Spleen (tissue), 11 donors: Measurements from ENCODE around the gene MAP4K4. TPM values are rescaled to one million over a fixed set of nuclear protein-coding genes. Genes with fewer than 3 reads are reported as not detected.

Experiments
- DNase-seq: peaks from one replicate; pipeline ENCODE4 v3.0.0-alpha.2; 2020
- H3K27ac ChIP-seq, 8 donors: fragments of 200-600 bp; sonication (generic) in 7 of 8; 1 replicate in 4 of 8; 2 replicates in 4 of 8; pipeline versions ENCODE4 v1.5.0 to v1.8.0; 2016 to 2021; ENCODE audit warnings: inconsistent platforms in 4 of 8, mild to moderate bottlenecking in 4 of 8, moderate library complexity in 1 of 8
- H3K27me3 ChIP-seq, 7 donors: fragments of 200-600 bp; sonication (generic) in 6 of 7; replicated peaks in 1 of 7; 1 replicate in 4 of 7; 2 replicates in 3 of 7; pipeline versions ENCODE4 v1.5.0 to v1.8.0; 2016 to 2021; ENCODE audit warnings: inconsistent platforms in 3 of 7, mild to moderate bottlenecking in 1 of 7
- H3K36me3 ChIP-seq, 6 donors: fragments of 200-600 bp; sonication (generic) in 5 of 6; 1 replicate in 4 of 6; 2 replicates in 2 of 6; pipeline versions ENCODE4 v1.5.0 to v1.8.0; 2016 to 2021; ENCODE audit warnings: inconsistent platforms in 2 of 6
- H3K4me1 ChIP-seq, 6 donors: fragments of 200-600 bp; sonication (generic) in 5 of 6; 1 replicate in 3 of 6; 2 replicates in 3 of 6; pipeline versions ENCODE4 v1.5.0 to v1.8.0; 2016 to 2021; ENCODE audit warnings: inconsistent platforms in 3 of 6
- H3K4me3 ChIP-seq, 8 donors: fragments of 200-600 bp; sonication (generic) in 7 of 8; 1 replicate in 4 of 8; 2 replicates in 4 of 8; pipeline versions ENCODE4 v1.5.0 to v1.8.0; 2016 to 2021; ENCODE audit warnings: inconsistent platforms in 4 of 8, mild to moderate bottlenecking in 4 of 8, moderate library complexity in 2 of 8
- H3K9me3 ChIP-seq, 8 donors: fragments of 200-600 bp; sonication (generic) in 7 of 8; 1 replicate in 4 of 8; 2 replicates in 4 of 8; pipeline versions ENCODE4 v1.5.0 to v1.8.0; 2016 to 2021; ENCODE audit warnings: inconsistent platforms in 4 of 8
- POLR2A ChIP-seq, 3 donors: fragments of 450-650 bp; IDR thresholded peaks; one replicate each; pipeline ENCODE4 v1.5.1; 2017; ENCODE audit warnings: antibody characterized with exemption in 3 of 3, mild to moderate bottlenecking in 1 of 3
- POLR2AphosphoS5 ChIP-seq, 3 donors: sonication (generic); formaldehyde crosslinking; IDR thresholded peaks; one replicate each; pipeline ENCODE4 v1.5.1; 2017; ENCODE audit warnings: antibody characterized with exemption in 3 of 3
- WGBS, 5 donors: extraction: QIAGEN DNeasy Blood & Tissue Kit in 3 of 5; methylation state at CpG; one replicate each; pipeline versions ENCODE4 v1.1.5 to v1.1.7; 2013 to 2018; 5-methylcytosine and 5-hydroxymethylcytosine counted together
- intact Hi-C: fragments of 100-400 bp; cut with DNase I; formaldehyde crosslinking; loops from one replicate; pipeline ENCODE4 v1.15.0; 2023; ENCODE audit warnings: low total_unique reads
- polyA plus RNA-seq, 3 donors: library from polyadenylated mRNA; stranded (reverse); fragments of 200-250 nt; gene quantifications; one replicate each; pipeline ENCODE4 v1.2.1, GENCODE V29; 2013
- total RNA-seq, 7 donors: library from RNA; depleted of rRNA in 3 of 7; stranded (reverse); fragments of >200 nt in 3 of 7; fragmentation: NEBNext Ultra II Directional in 4 of 7; extraction: Animal tissue kit (Norgen Biotek cat#: 25700) in 4 of 7; gene quantifications; one replicate each; pipeline versions ENCODE4 v1.1.0 to v1.2.1, GENCODE V29; 2016 to 2021
- TF ChIP-seq, protein P1 (sequence below), 11 experiments: fragments of 200-600 bp in 7 of 11; fragments of 450-650 bp in 4 of 11; sonication (generic) in 4 of 11; IDR thresholded peaks in 8 of 11; conservative IDR thresholded peaks in 3 of 11; 1 replicate in 7 of 11; 2 replicates in 4 of 11; pipeline versions ENCODE4 v1.4.0 to v1.8.0; 2016 to 2021; ENCODE audit warnings: antibody characterized with exemption in 11 of 11, inconsistent platforms in 4 of 11, mild to moderate bottlenecking in 1 of 11
- donor health status: healthy with polysubstance abuse.
- donor health status: DM: no; HTN: no; CAD: no; lungs with moderate emphysema.
- donor health status: DM: no; HTN: no; CAD: no.
- donor health status: Bipolar disorder and iron deficiency.
- donor health status: healthy.
- donor health status: DM: no; HTN: no; CAD: no.
- donor health status: DM: yes; HTN: yes; CAD: no.

MAP4K4 gene
- total and polyA plus RNA-seq, 10 donors = 16.7 to 108 (median 71.7) TPM

GRCh38 chr2:101696272-101697123, 1.0 kb upstream of the MAP4K4 start:
- Histone ChIP-seq H3K9me3 (peaks cover 0 to 10% (median 4%) of the 10 kb centered on the region in 8 donors), H3K36me3 (no peaks in the 10 kb centered on the region), H3K27me3 (no peaks in the 10 kb centered on the region), H3K4me1 (peaks cover 7 to 45% (median 33%) of the 10 kb centered on the region in 6 donors), H3K27ac (peak overlapping the region; percentile 74 to 91 (median 86)), H3K4me3 (peak overlapping the region; percentile 49 to 72 (median 66))
- 17 to 22% (median 20%) methylated on average over 27 to 31 of the region's 31 CpGs for WGBS, 5 donors
- no peak for DNase-seq
- TF ChIP-seq POLR2A (IDR thresholded peaks at IDR 0.05) (no peak), POLR2AphosphoS5 (IDR thresholded peaks at IDR 0.05) (no peak)
- TF ChIP-seq, protein P1, sequence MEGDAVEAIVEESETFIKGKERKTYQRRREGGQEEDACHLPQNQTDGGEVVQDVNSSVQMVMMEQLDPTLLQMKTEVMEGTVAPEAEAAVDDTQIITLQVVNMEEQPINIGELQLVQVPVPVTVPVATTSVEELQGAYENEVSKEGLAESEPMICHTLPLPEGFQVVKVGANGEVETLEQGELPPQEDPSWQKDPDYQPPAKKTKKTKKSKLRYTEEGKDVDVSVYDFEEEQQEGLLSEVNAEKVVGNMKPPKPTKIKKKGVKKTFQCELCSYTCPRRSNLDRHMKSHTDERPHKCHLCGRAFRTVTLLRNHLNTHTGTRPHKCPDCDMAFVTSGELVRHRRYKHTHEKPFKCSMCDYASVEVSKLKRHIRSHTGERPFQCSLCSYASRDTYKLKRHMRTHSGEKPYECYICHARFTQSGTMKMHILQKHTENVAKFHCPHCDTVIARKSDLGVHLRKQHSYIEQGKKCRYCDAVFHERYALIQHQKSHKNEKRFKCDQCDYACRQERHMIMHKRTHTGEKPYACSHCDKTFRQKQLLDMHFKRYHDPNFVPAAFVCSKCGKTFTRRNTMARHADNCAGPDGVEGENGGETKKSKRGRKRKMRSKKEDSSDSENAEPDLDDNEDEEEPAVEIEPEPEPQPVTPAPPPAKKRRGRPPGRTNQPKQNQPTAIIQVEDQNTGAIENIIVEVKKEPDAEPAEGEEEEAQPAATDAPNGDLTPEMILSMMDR (IDR thresholded peaks at IDR 0.05 in 8 of 11, conservative IDR thresholded peaks at IDR 0.05 in 3 of 11) = no peak
- intact Hi-C loops = loop anchor here (5.0 kb wide), 1 partner anchor 136 kb away; no protein-coding TSS in a partner anchor

- 0 to 1% (median 0%) methylated on average over 38 to 57 of the region's 57 CpGs for WGBS, 5 donors
- no peak for TF ChIP-seq POLR2A (IDR thresholded peaks at IDR 0.05)
- peak in 1 of 3 donors; percentile 2 for TF ChIP-seq POLR2AphosphoS5 (IDR thresholded peaks at IDR 0.05)
- peaks cover 7 to 62% (median 45%) of the 10 kb centered on the region in 6 donors for H3K4me1 ChIP-seq
Observed at GRCh38 chr2:101698014-101698843, 722 bp downstream of the MAP4K4 start.

GRCh38 chr2:101698844-101699754, 1.6 kb downstream of the MAP4K4 start:
- no peaks in the 10 kb centered on the region for H3K27me3 ChIP-seq
- intact Hi-C loops = loop anchor here (5.0 kb wide), 1 partner anchor 133 kb away; no protein-coding TSS in a partner anchor
- H3K4me1 ChIP-seq = peaks cover 12 to 71% (median 51%) of the 10 kb centered on the region in 6 donors
- WGBS, 5 donors = 27 to 35% (median 34%) methylated on average over 16 of the region's 16 CpGs
- H3K27ac ChIP-seq = peak overlapping the region; percentile 69 to 91 (median 86)
- TF ChIP-seq POLR2AphosphoS5 (IDR thresholded peaks at IDR 0.05) (peak in 1 of 3 donors; percentile 3), POLR2A (IDR thresholded peaks at IDR 0.05) (no peak)
- DNase-seq = no peak
- H3K4me3 ChIP-seq = peak overlapping the region; percentile 46 to 72 (median 64)
- peaks cover 0 to 16% (median 0%) of the 10 kb centered on the region in 6 donors for H3K36me3 ChIP-seq
- H3K9me3 ChIP-seq = peaks cover 0 to 6% (median 3%) of the 10 kb centered on the region in 8 donors

More at GRCh38 chr2:101698014-101698843, 722 bp downstream of the MAP4K4 start:
- peak overlapping the region; percentile 46 to 72 (median 64) for H3K4me3 ChIP-seq
- H3K27me3 ChIP-seq = no peaks in the 10 kb centered on the region
- H3K36me3 ChIP-seq = peaks cover 0 to 14% (median 0%) of the 10 kb centered on the region in 6 donors
- intact Hi-C loops = loop anchor here (5.0 kb wide), 1 partner anchor 134 kb away; no protein-coding TSS in a partner anchor
- DNase-seq = peak; percentile 86
- H3K27ac ChIP-seq = peak overlapping the region; percentile 69 to 91 (median 86)
- H3K9me3 ChIP-seq = peaks cover 0 to 10% (median 4%) of the 10 kb centered on the region in 8 donors

- H3K27me3 ChIP-seq = no peaks in the 10 kb centered on the region
- H3K4me1 ChIP-seq = peaks cover 19 to 79% (median 59%) of the 10 kb centered on the region in 6 donors
- TF ChIP-seq POLR2A (IDR thresholded peaks at IDR 0.05) = no peak
- TF ChIP-seq, protein P1 (IDR thresholded peaks at IDR 0.05 in 8 of 11, conservative IDR thresholded peaks at IDR 0.05 in 3 of 11) = no peak
- no peak for TF ChIP-seq POLR2AphosphoS5 (IDR thresholded peaks at IDR 0.05)
- H3K4me3 ChIP-seq = peak overlapping the region; percentile 46 to 72 (median 64)
- H3K9me3 ChIP-seq = no peaks in the 10 kb centered on the region
- DNase-seq = no peak
- 48 to 73% (median 63%) methylated on average over 13 of the region's 13 CpGs for WGBS, 5 donors
- peak overlapping the region in 7 of 8 donors; percentile 69 to 91 (median 87) for H3K27ac ChIP-seq
- peaks cover 0 to 16% (median 0%) of the 10 kb centered on the region in 6 donors for H3K36me3 ChIP-seq
- intact Hi-C loops = loop anchor here (5.0 kb wide), 1 partner anchor 132 kb away; no protein-coding TSS in a partner anchor
Observed at GRCh38 chr2:101699755-101700461, 2.4 kb downstream of the MAP4K4 start.
